ENCODE results near the gene DPYSL3.

DNA sequence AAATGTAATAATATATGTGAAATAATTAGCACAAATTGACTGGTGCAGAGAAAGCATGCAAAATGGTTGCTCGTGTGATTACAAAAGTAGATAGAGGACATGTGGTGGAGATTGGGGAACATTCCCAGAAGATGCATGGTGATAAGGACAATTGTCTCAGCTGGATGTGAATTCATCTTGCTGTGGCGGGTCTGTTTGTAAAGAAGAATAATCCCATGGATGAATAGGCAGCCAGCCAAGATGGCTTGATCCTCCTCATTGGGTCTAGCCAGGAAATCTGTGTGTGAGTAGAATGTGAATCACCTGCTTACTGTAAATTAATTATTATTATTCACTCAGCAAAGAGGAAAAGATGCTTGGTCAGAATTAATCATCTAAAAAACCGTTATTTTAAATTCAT is 12.6 kb upstream of the DPYSL3 start:
- TF ChIP-seq, protein P1, sequence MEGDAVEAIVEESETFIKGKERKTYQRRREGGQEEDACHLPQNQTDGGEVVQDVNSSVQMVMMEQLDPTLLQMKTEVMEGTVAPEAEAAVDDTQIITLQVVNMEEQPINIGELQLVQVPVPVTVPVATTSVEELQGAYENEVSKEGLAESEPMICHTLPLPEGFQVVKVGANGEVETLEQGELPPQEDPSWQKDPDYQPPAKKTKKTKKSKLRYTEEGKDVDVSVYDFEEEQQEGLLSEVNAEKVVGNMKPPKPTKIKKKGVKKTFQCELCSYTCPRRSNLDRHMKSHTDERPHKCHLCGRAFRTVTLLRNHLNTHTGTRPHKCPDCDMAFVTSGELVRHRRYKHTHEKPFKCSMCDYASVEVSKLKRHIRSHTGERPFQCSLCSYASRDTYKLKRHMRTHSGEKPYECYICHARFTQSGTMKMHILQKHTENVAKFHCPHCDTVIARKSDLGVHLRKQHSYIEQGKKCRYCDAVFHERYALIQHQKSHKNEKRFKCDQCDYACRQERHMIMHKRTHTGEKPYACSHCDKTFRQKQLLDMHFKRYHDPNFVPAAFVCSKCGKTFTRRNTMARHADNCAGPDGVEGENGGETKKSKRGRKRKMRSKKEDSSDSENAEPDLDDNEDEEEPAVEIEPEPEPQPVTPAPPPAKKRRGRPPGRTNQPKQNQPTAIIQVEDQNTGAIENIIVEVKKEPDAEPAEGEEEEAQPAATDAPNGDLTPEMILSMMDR (IDR thresholded peaks at IDR 0.05) = no peak
- no peak for TF ChIP-seq POLR2A (IDR thresholded peaks at IDR 0.05)

Measured in tibial nerve (tissue), 3 donors.